NT2/D1 (cell line): ENCODE results near the gene CNTN6.

Experiments used
- SUZ12 ChIP-seq: IDR thresholded peaks from 2 replicates; pipeline ENCODE4 v1.6.1; 2011; ENCODE audit not compliant: insufficient read length, insufficient read depth; ENCODE audit errors: extremely low read depth
- YY1 ChIP-seq: IDR thresholded peaks from 2 replicates; pipeline ENCODE4 v1.6.1; 2011; ENCODE audit not compliant: insufficient read length, insufficient read depth
- ZNF274 ChIP-seq: IDR thresholded peaks from 2 replicates; pipeline ENCODE4 v1.6.1; 2011; ENCODE audit warnings: mild to moderate bottlenecking, low read depth, low read length

- TF ChIP-seq SUZ12 (no peak), YY1 (no peak), ZNF274 (no peak)
Measured at GRCh38 chr3:1056744-1057143, 36.1 kb upstream of the CNTN6 start.
